K562 (cell line): Measurements from ENCODE around the gene CLCN1. TPM values are rescaled to one million over a fixed set of nuclear protein-coding genes. Genes with fewer than 3 reads are reported as not detected.

ENCODE experiments used
- FOXK1 ChIP-seq: sonication (generic); formaldehyde crosslinking; IDR thresholded peaks from 2 replicates; pipeline ENCODE4 v1.8.0; 2022; ENCODE audit warnings: missing genetic modification reagents, mild to moderate bottlenecking, borderline replicate concordance
- HMBOX1 ChIP-seq: sonication (generic); IDR thresholded peaks from 2 replicates; pipeline ENCODE4 v1.6.1; 2016
- RAD21 ChIP-seq, 2 experiments: fragments of 250-450 bp in 1 of 2; fragments of 450-650 bp in 1 of 2; sonication (Bioruptor Pico) in 1 of 2; formaldehyde crosslinking in 1 of 2; IDR thresholded peaks in 1 of 2; conservative IDR thresholded peaks in 1 of 2; 2 replicates each; pipeline versions ENCODE4 v1.4.0 to v1.8.0; 2020 to 2022; ENCODE audit warnings: mild to moderate bottlenecking in 2 of 2, moderate library complexity in 1 of 2
- SPI1 ChIP-seq: IDR thresholded peaks from 2 replicates; pipeline ENCODE4 v1.6.1; 2011; ENCODE audit warnings: low read depth, low read length, control low read depth, borderline replicate concordance
- TSHZ1 ChIP-seq: fragments of 250-450 bp; sonication (Bioruptor Pico); IDR thresholded peaks from 2 replicates; pipeline ENCODE4 v1.4.0; 2020; ENCODE audit warnings: mild to moderate bottlenecking, moderate library complexity
- ZNF639 ChIP-seq, 2 experiments: fragments of 200-800 bp in 1 of 2; sonication (Bioruptor generic) in 1 of 2; sonication (generic) in 1 of 2; formaldehyde crosslinking in 1 of 2; IDR thresholded peaks in 1 of 2; conservative IDR thresholded peaks in 1 of 2; 2 replicates each; pipeline versions ENCODE4 v1.5.0 to v1.6.1; 2016 to 2020; ENCODE audit warnings: missing compliant biosample characterization in 1 of 2, missing genetic modification characterization in 1 of 2, missing genetic modification reagents in 1 of 2
- polyA plus RNA-seq, 8 experiments: library from polyadenylated mRNA; depleted of rRNA in 4 of 8; stranded (reverse) in 5 of 8; unstranded in 3 of 8; fragments of >200 nt; fragmentation: Nextera tagmentation in 2 of 8; fragmentation: Illumina TruSeq in 1 of 8; extraction: Ambion mirVana in 2 of 8; extraction: Trizol in 1 of 8; gene quantifications; 2 replicates each; pipeline versions ENCODE4 v1.2.1 to v1.2.3, GENCODE V29; 2011 to 2014; ENCODE audit warnings: inconsistent platforms in 1 of 8, missing spikeins in 1 of 8
- total RNA-seq, 7 experiments: library from RNA; depleted of rRNA in 6 of 7; stranded (reverse); fragments of >200 nt in 6 of 7; fragmentation: Illumina TruSeq in 2 of 7; extraction: Trizol in 2 of 7; gene quantifications; 2 replicates each; pipeline versions ENCODE4 v1.2.1 to v1.2.3, GENCODE V29; 2011 to 2021; ENCODE audit warnings: low replicate concordance in 1 of 7
- TF ChIP-seq, protein P1 (sequence below): fragments of 250-450 bp; sonication (Bioruptor Pico); IDR thresholded peaks from 2 replicates; pipeline ENCODE4 v1.5.0; 2020; ENCODE audit warnings: mild to moderate bottlenecking, borderline replicate concordance
- TF ChIP-seq, protein P2 (sequence below): sonication (generic); formaldehyde crosslinking; IDR thresholded peaks from 2 replicates; pipeline ENCODE4 v1.8.1; 2023; ENCODE audit warnings: mild to moderate bottlenecking, missing genetic modification reagents

Gene CLCN1
- total and polyA plus RNA-seq, 9 of the 15 experiments (the other 6 are each of a cell fraction or from before 2014, with no cell fraction given) = 0.01 to 0.11 (median 0.04) TPM; not detected in 4

GRCh38 chr7:143379611-143380259, 63.8 kb downstream of the CLCN1 start (continued):
- TF ChIP-seq, protein P1, sequence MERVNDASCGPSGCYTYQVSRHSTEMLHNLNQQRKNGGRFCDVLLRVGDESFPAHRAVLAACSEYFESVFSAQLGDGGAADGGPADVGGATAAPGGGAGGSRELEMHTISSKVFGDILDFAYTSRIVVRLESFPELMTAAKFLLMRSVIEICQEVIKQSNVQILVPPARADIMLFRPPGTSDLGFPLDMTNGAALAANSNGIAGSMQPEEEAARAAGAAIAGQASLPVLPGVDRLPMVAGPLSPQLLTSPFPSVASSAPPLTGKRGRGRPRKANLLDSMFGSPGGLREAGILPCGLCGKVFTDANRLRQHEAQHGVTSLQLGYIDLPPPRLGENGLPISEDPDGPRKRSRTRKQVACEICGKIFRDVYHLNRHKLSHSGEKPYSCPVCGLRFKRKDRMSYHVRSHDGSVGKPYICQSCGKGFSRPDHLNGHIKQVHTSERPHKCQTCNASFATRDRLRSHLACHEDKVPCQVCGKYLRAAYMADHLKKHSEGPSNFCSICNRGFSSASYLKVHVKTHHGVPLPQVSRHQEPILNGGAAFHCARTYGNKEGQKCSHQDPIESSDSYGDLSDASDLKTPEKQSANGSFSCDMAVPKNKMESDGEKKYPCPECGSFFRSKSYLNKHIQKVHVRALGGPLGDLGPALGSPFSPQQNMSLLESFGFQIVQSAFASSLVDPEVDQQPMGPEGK (CRISPR knock-in tag) = 0 out of 2 replicates have a peak, but pooled peaks have one; percentile 55
- TF ChIP-seq TSHZ1 (CRISPR knock-in tag) (no peak), FOXK1 (CRISPR knock-in tag) (0 out of 2 replicates have a peak, but pooled peaks have one; percentile 61), HMBOX1 (no peak), ZNF639 (CRISPR knock-in tag; conservative IDR thresholded peaks at IDR 0.05 in 1 of 2, IDR thresholded peaks at IDR 0.05 in 1 of 2) (0 out of 4 replicates have a peak, but pooled peaks of 1 of the 2 experiments have one; percentile 38), RAD21 (CRISPR knock-in tag; conservative IDR thresholded peaks at IDR 0.05 in 1 of 2, IDR thresholded peaks at IDR 0.05 in 1 of 2) (no peak), SPI1 (no peak)
- TF ChIP-seq, protein P2, sequence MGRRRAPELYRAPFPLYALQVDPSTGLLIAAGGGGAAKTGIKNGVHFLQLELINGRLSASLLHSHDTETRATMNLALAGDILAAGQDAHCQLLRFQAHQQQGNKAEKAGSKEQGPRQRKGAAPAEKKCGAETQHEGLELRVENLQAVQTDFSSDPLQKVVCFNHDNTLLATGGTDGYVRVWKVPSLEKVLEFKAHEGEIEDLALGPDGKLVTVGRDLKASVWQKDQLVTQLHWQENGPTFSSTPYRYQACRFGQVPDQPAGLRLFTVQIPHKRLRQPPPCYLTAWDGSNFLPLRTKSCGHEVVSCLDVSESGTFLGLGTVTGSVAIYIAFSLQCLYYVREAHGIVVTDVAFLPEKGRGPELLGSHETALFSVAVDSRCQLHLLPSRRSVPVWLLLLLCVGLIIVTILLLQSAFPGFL (CRISPR knock-in tag) = 0 out of 2 replicates have a peak, but pooled peaks have one; percentile 21
- TF ChIP-seq, all 486 proteins: peak for 16
